ENCODE measurements around the gene MYOM3. TPM values are rescaled to one million over a fixed set of nuclear protein-coding genes. Genes with fewer than 3 reads are reported as not detected.

Gene MYOM3
- total and polyA plus RNA-seq, 8 donors: 0.12 to 1.8 (median 0.18) TPM; not detected in 1

- 82 to 93% (median 88%) methylated on average over 6 to 14 of the region's 14 CpGs for WGBS, 5 donors
- H3K9me3 ChIP-seq: no peaks in the 10 kb centered on the region
- no peak overlapping the region for H3K4me3 ChIP-seq
- intact Hi-C loops (cut with DNase I; ENCODE audit: low total_unique reads): no loop called here
- no peaks in the 10 kb centered on the region for H3K36me3 ChIP-seq
- TF ChIP-seq EP300 (IDR thresholded peaks at IDR 0.05): no peak
- TF ChIP-seq POLR2AphosphoS5 (IDR thresholded peaks at IDR 0.05): no peak
- TF ChIP-seq CTCF (IDR thresholded peaks at IDR 0.05): no peak
- TF ChIP-seq POLR2A (IDR thresholded peaks at IDR 0.05): no peak
- DNase-seq: no peak
- peaks cover 7 to 17% (median 15%) of the 10 kb centered on the region in 4 donors for H3K4me1 ChIP-seq
- no peak overlapping the region for H3K27ac ChIP-seq
- H3K27me3 ChIP-seq: peaks cover 0 to 27% (median 0%) of the 10 kb centered on the region in 3 donors
Observed at GRCh38 chr1:24121406-24121805, 9.5 kb upstream of the MYOM3 start.

GRCh38 chr1:24120965-24121364 lies 9.0 kb upstream of the MYOM3 start:
- H3K9me3 ChIP-seq: no peaks in the 10 kb centered on the region
- TF ChIP-seq POLR2AphosphoS5 (IDR thresholded peaks at IDR 0.05): no peak
- TF ChIP-seq POLR2A (IDR thresholded peaks at IDR 0.05): no peak
- no peak for TF ChIP-seq EP300 (IDR thresholded peaks at IDR 0.05)
- H3K36me3 ChIP-seq: no peaks in the 10 kb centered on the region
- no peak overlapping the region for H3K4me3 ChIP-seq
- H3K27ac ChIP-seq: no peak overlapping the region
- intact Hi-C loops (cut with DNase I; ENCODE audit: low total_unique reads): no loop called here
- DNase-seq: no peak
- peaks cover 0 to 31% (median 0%) of the 10 kb centered on the region in 3 donors for H3K27me3 ChIP-seq
- peaks cover 7 to 17% (median 15%) of the 10 kb centered on the region in 4 donors for H3K4me1 ChIP-seq
- 50 to 88% (median 85%) methylated on average over 2 to 3 of the region's 3 CpGs for WGBS, 5 donors

GRCh38 chr1:24119859-24120756 lies 8.2 kb upstream of the MYOM3 start:
- 24 to 46% (median 29%) methylated on average over 17 of the region's 17 CpGs for WGBS, 5 donors
- peak; percentile 72 to 87 for DNase-seq

GRCh38 chr1:24119489-24119858 lies 7.5 kb upstream of the MYOM3 start:
- WGBS, 5 donors: 56 to 68% (median 62%) methylated on average over 5 of the region's 5 CpGs
- intact Hi-C loops (cut with DNase I; ENCODE audit: low total_unique reads): no loop called here
- Histone ChIP-seq H3K4me3 (no peak overlapping the region), H3K9me3 (no peaks in the 10 kb centered on the region), H3K27me3 (peaks cover 0 to 43% (median 0%) of the 10 kb centered on the region in 3 donors), H3K27ac (peak overlapping the region in 1 of 5 donors; percentile 62), H3K36me3 (no peaks in the 10 kb centered on the region), H3K4me1 (peaks cover 7 to 17% (median 15%) of the 10 kb centered on the region in 4 donors)
- TF ChIP-seq POLR2A (IDR thresholded peaks at IDR 0.05) (no peak), EP300 (IDR thresholded peaks at IDR 0.05) (no peak)
- DNase-seq: peak in 1 of 2 donors; percentile 46

More at GRCh38 chr1:24119859-24120756, 8.2 kb upstream of the MYOM3 start:
- Histone ChIP-seq H3K27me3 (peaks cover 0 to 37% (median 0%) of the 10 kb centered on the region in 3 donors), H3K27ac (peak overlapping the region in 3 of 5 donors; percentile 31 to 62 (median 57)), H3K36me3 (no peaks in the 10 kb centered on the region), H3K9me3 (no peaks in the 10 kb centered on the region), H3K4me1 (peaks cover 7 to 17% (median 15%) of the 10 kb centered on the region in 4 donors), H3K4me3 (no peak overlapping the region)
- intact Hi-C loops (cut with DNase I; ENCODE audit: low total_unique reads): no loop called here
- TF ChIP-seq POLR2A (IDR thresholded peaks at IDR 0.05) (no peak), POLR2AphosphoS5 (IDR thresholded peaks at IDR 0.05) (no peak), CTCF (IDR thresholded peaks at IDR 0.05) (no peak), EP300 (IDR thresholded peaks at IDR 0.05) (no peak)

- 49 to 70% (median 54%) methylated on average over 8 of the region's 8 CpGs for WGBS, 5 donors
- Histone ChIP-seq H3K4me1 (peaks cover 7 to 17% (median 15%) of the 10 kb centered on the region in 4 donors), H3K4me3 (no peak overlapping the region), H3K27ac (no peak overlapping the region), H3K36me3 (no peaks in the 10 kb centered on the region), H3K9me3 (no peaks in the 10 kb centered on the region), H3K27me3 (peaks cover 0 to 51% (median 0%) of the 10 kb centered on the region in 3 donors)
- intact Hi-C loops (cut with DNase I; ENCODE audit: low total_unique reads): no loop called here
- TF ChIP-seq EP300 (IDR thresholded peaks at IDR 0.05) (no peak), POLR2A (IDR thresholded peaks at IDR 0.05) (no peak), POLR2AphosphoS5 (IDR thresholded peaks at IDR 0.05) (no peak), CTCF (IDR thresholded peaks at IDR 0.05) (no peak)
- DNase-seq: peak in 1 of 2 donors; percentile 80
Observed at GRCh38 chr1:24118410-24119242, 6.7 kb upstream of the MYOM3 start.

Data from stomach (tissue), 9 donors.